ENCODE results near the gene KHDRBS1.

Gene KHDRBS1

GRCh38 chr1:32028746-32029145, 15.1 kb downstream of the KHDRBS1 start:
- POLR2A ChIA-PET = no interaction called here
- no peak for TF ChIP-seq ZNF426 (tag by site-specific recombination; IDR thresholded peaks at IDR 0.05)
- TF ChIP-seq KLF17 (tag by site-specific recombination; IDR thresholded peaks at IDR 0.05) = no peak
- no peak for TF ChIP-seq ZNF785 (tag by site-specific recombination; IDR thresholded peaks at IDR 0.05)
- no peak for TF ChIP-seq ZNF433 (tag by site-specific recombination; IDR thresholded peaks at IDR 0.05; ENCODE audit: low read depth)
- no peak for TF ChIP-seq HIC1 (tag by site-specific recombination; IDR thresholded peaks at IDR 0.05)
- no peak for TF ChIP-seq ZNF621 (tag by site-specific recombination; IDR thresholded peaks at IDR 0.05)
- TF ChIP-seq ZNF626 (tag by site-specific recombination; IDR thresholded peaks at IDR 0.05) = no peak
- no peak for TF ChIP-seq SALL2 (tag by site-specific recombination; IDR thresholded peaks at IDR 0.05; ENCODE audit: borderline replicate concordance)
- no peak for TF ChIP-seq ZNF214 (tag by site-specific recombination; IDR thresholded peaks at IDR 0.05; ENCODE audit: borderline replicate concordance)
- TF ChIP-seq KLF1 (tag by site-specific recombination; IDR thresholded peaks at IDR 0.05) = no peak
- TF ChIP-seq ZNF530 (tag by site-specific recombination; IDR thresholded peaks at IDR 0.05; ENCODE audit: low read depth) = no peak
- TF ChIP-seq ZNF221 (tag by site-specific recombination; IDR thresholded peaks at IDR 0.05; ENCODE audit: borderline replicate concordance) = no peak
- TF ChIP-seq ZNF488 (tag by site-specific recombination; IDR thresholded peaks at IDR 0.05) = no peak
- no peak for TF ChIP-seq WT1 (tag by site-specific recombination; IDR thresholded peaks at IDR 0.05)
- no peak for TF ChIP-seq ZNF513 (tag by site-specific recombination; IDR thresholded peaks at IDR 0.05)
- no peak for TF ChIP-seq ZNF148 (tag by site-specific recombination; IDR thresholded peaks at IDR 0.05; ENCODE audit: borderline replicate concordance)
- TF ChIP-seq CTCF (tag by site-specific recombination; IDR thresholded peaks at IDR 0.05) = no peak
- TF ChIP-seq ZNF664 (tag by site-specific recombination; IDR thresholded peaks at IDR 0.05) = no peak
- TF ChIP-seq ZNF133 (tag by site-specific recombination; IDR thresholded peaks at IDR 0.05) = no peak
- no peak overlapping the region for H3K4me3 ChIP-seq (ENCODE audit: low read depth, low read length)
- no peaks in the 10 kb centered on the region for H3K9me3 ChIP-seq (ENCODE audit: control insufficient read depth, insufficient read depth, low read depth, low read length)
- no peak overlapping the region for H3K27ac ChIP-seq (ENCODE audit: extremely low read depth, low read depth, low read length)
- peaks cover 20 to 54% of the 10 kb centered on the region in 2 experiments for H3K36me3 ChIP-seq (ENCODE audit: control insufficient read depth in 2 of 2, insufficient read depth in 1 of 2, low read length in 2 of 2)
- peaks cover 4% of the 10 kb centered on the region; the same call in 1 of the 2 replicates for H3K4me1 ChIP-seq (ENCODE audit: control insufficient read depth, insufficient read depth, low read length)
- CTCF ChIA-PET = interaction anchor here (0.9 kb wide), 1 partner anchor 25 kb away, joined by 3 read pairs; no protein-coding TSS in a partner anchor
